NT2/D1 (cell line): ENCODE results near the gene JAKMIP2.

ENCODE experiments used
- DNase-seq: peaks from one replicate; pipeline ENCODE4 v3.0.0-alpha.2; 2011; ENCODE audit warnings: low read depth, low spot score
- H3K27me3 ChIP-seq: 2 replicates; pipeline ENCODE4 v1.6.0; 2011; ENCODE audit warnings: mild to moderate bottlenecking; ENCODE audit not compliant: insufficient read length, insufficient read depth
- H3K36me3 ChIP-seq: 2 replicates; pipeline ENCODE4 v1.6.1; 2011; ENCODE audit warnings: mild to moderate bottlenecking, low read length, mixed read lengths; ENCODE audit not compliant: insufficient read depth, insufficient read length
- H3K4me1 ChIP-seq: 2 replicates; pipeline ENCODE4 v1.5.1; 2011; ENCODE audit not compliant: insufficient read depth, insufficient read length
- H3K4me3 ChIP-seq: 2 replicates; pipeline ENCODE4 v1.5.1; 2011; ENCODE audit warnings: low read depth; ENCODE audit not compliant: insufficient read length
- H3K9ac ChIP-seq: 2 replicates; pipeline ENCODE4 v1.6.0; 2011; ENCODE audit warnings: low read depth; ENCODE audit not compliant: insufficient read length
- H3K9me3 ChIP-seq: 2 replicates; pipeline ENCODE4 v1.5.1; 2011; ENCODE audit warnings: mild to moderate bottlenecking, low read length; ENCODE audit not compliant: insufficient read depth
- SUZ12 ChIP-seq: IDR thresholded peaks from 2 replicates; pipeline ENCODE4 v1.6.1; 2011; ENCODE audit not compliant: insufficient read length, insufficient read depth; ENCODE audit errors: extremely low read depth
- YY1 ChIP-seq: IDR thresholded peaks from 2 replicates; pipeline ENCODE4 v1.6.1; 2011; ENCODE audit not compliant: insufficient read length, insufficient read depth
- ZNF274 ChIP-seq: IDR thresholded peaks from 2 replicates; pipeline ENCODE4 v1.6.1; 2011; ENCODE audit warnings: mild to moderate bottlenecking, low read depth, low read length

JAKMIP2 gene

GRCh38 chr5:147767048-147767447, 15.5 kb downstream of the JAKMIP2 start:
- Histone ChIP-seq H3K27me3 (no peaks in the 10 kb centered on the region), H3K9me3 (no peaks in the 10 kb centered on the region), H3K36me3 (no peaks in the 10 kb centered on the region), H3K9ac (no peak overlapping the region), H3K4me1 (no peaks in the 10 kb centered on the region), H3K4me3 (no peak overlapping the region)
- no peak for DNase-seq
- TF ChIP-seq YY1: no peak
- TF ChIP-seq ZNF274: no peak
- TF ChIP-seq SUZ12: no peak

GRCh38 chr5:147763791-147764525, 18.6 kb downstream of the JAKMIP2 start:
- Histone ChIP-seq H3K36me3 (no peaks in the 10 kb centered on the region), H3K9ac (no peak overlapping the region), H3K4me3 (no peak overlapping the region), H3K4me1 (no peaks in the 10 kb centered on the region), H3K9me3 (no peaks in the 10 kb centered on the region), H3K27me3 (no peaks in the 10 kb centered on the region)
- DNase-seq: no peak
- TF ChIP-seq SUZ12 (no peak), YY1 (no peak), ZNF274 (no peak)

GRCh38 chr5:147760086-147760875, 22.2 kb downstream of the JAKMIP2 start:
- Histone ChIP-seq H3K27me3 (no peaks in the 10 kb centered on the region), H3K9ac (no peak overlapping the region), H3K4me1 (no peaks in the 10 kb centered on the region), H3K36me3 (no peaks in the 10 kb centered on the region), H3K4me3 (no peak overlapping the region), H3K9me3 (no peaks in the 10 kb centered on the region)
- TF ChIP-seq ZNF274 (no peak), SUZ12 (no peak), YY1 (no peak)
- DNase-seq: no peak

- Histone ChIP-seq H3K36me3 (no peaks in the 10 kb centered on the region), H3K4me1 (no peaks in the 10 kb centered on the region), H3K4me3 (no peak overlapping the region), H3K27me3 (no peaks in the 10 kb centered on the region), H3K9me3 (no peaks in the 10 kb centered on the region), H3K9ac (no peak overlapping the region)
- DNase-seq: no peak
- TF ChIP-seq YY1: no peak
Measured at GRCh38 chr5:147759441-147759840, 23.1 kb downstream of the JAKMIP2 start.

- no peak for TF ChIP-seq SUZ12
- no peak for TF ChIP-seq ZNF274
- TF ChIP-seq YY1: no peak
- no peaks in the 10 kb centered on the region for H3K36me3 ChIP-seq
- no peaks in the 10 kb centered on the region for H3K4me1 ChIP-seq
- H3K4me3 ChIP-seq: no peak overlapping the region
- no peaks in the 10 kb centered on the region for H3K27me3 ChIP-seq
- no peak overlapping the region for H3K9ac ChIP-seq
- no peaks in the 10 kb centered on the region for H3K9me3 ChIP-seq
- no peak for DNase-seq
Measured at GRCh38 chr5:147756566-147756965, 26.0 kb downstream of the JAKMIP2 start.

- TF ChIP-seq YY1: no peak
- TF ChIP-seq ZNF274: no peak
- TF ChIP-seq SUZ12: no peak
- H3K36me3 ChIP-seq: no peaks in the 10 kb centered on the region
- no peak overlapping the region for H3K4me3 ChIP-seq
- H3K4me1 ChIP-seq: no peaks in the 10 kb centered on the region
- DNase-seq: no peak
- H3K9ac ChIP-seq: no peak overlapping the region
- no peaks in the 10 kb centered on the region for H3K9me3 ChIP-seq
- no peaks in the 10 kb centered on the region for H3K27me3 ChIP-seq
Measured at GRCh38 chr5:147754372-147755122, 28.0 kb downstream of the JAKMIP2 start.

- DNase-seq: no peak
- no peak overlapping the region for H3K4me3 ChIP-seq
- H3K27me3 ChIP-seq: no peaks in the 10 kb centered on the region
- no peaks in the 10 kb centered on the region for H3K36me3 ChIP-seq
- no peaks in the 10 kb centered on the region for H3K9me3 ChIP-seq
- TF ChIP-seq ZNF274: no peak
- no peak for TF ChIP-seq SUZ12
- TF ChIP-seq YY1: no peak
- no peak overlapping the region for H3K9ac ChIP-seq
- H3K4me1 ChIP-seq: no peaks in the 10 kb centered on the region
Measured at GRCh38 chr5:147753765-147754164, 28.8 kb downstream of the JAKMIP2 start.
